GM13977 (cell line): ENCODE data around the gene C16orf96.

Experiments
- DNase-seq: peaks from one replicate; pipeline ENCODE4 v3.0.0; 2012; ENCODE audit warnings: low spot score
- in situ Hi-C: fragments of 300-500 bp; cut with MboI; formaldehyde crosslinking; loops from one replicate; pipeline ENCODE4 v1.12.0; 2022; ENCODE audit warnings: low sequenced_read_pairs, low pct_unique_long_range_greater_than_20kb, mixed read lengths, inconsistent platforms; ENCODE audit not compliant: unreplicated experiment
- TF ChIP-seq, protein P1 (sequence below): IDR thresholded peaks from 2 replicates; pipeline ENCODE4 v1.5.1; 2012; ENCODE audit warnings: mild to moderate bottlenecking, control low read depth; ENCODE audit not compliant: insufficient read depth; ENCODE audit errors: extremely low read depth, missing control alignments

C16orf96 gene

DNA sequence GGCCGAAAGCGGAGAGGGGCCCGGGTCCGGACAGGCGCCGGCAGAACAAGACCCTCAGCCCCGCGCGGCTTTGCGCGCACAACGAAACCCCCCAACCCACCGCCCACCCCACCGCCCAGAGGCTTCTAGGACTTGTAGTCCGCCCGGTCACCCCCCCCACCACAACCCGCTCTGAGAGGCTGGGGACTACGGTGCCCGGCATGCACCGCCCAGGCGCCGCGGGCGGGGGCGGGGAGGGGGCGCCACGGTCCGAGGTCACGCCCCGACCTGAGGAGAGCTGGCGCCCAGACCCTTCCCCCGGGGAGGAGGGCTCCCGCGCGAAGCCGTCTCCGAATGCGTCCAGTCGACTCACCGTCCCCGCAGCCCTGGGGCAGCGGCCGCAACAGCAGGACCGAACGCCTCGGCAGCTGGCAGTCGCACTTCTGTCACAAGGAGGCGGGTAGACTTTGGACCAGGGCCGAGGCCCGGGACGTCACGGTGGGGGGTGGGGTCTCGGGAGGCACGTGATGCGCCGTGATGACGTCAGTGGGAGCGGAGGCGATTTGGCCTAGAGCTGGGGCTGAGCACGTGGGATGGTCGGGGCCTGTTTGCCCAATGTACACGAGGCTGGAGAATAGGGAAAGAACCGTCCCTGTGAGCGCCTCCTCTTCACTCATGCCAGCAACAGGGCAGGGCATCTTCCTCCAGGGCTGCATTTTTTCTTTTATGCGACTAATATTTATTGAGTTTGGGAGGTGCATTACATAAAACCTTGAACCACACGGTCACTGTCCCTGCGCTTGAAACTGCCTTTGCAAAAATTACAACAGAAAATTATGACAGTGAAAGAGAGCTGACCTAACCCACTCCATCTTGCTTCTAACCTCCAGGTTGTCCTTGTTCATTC, 17.5 kb upstream of the C16orf96 start, which contains the start of gene CDIP1:
TSS of gene CDIP1 (minus strand) at position 424 of the 886 bp plus-strand sequence. CDS start 24,643 bp downstream, outside the sequence.
- DNase-seq = peak; percentile 95
- in situ Hi-C loops = no loop called here
- TF ChIP-seq, protein P1, sequence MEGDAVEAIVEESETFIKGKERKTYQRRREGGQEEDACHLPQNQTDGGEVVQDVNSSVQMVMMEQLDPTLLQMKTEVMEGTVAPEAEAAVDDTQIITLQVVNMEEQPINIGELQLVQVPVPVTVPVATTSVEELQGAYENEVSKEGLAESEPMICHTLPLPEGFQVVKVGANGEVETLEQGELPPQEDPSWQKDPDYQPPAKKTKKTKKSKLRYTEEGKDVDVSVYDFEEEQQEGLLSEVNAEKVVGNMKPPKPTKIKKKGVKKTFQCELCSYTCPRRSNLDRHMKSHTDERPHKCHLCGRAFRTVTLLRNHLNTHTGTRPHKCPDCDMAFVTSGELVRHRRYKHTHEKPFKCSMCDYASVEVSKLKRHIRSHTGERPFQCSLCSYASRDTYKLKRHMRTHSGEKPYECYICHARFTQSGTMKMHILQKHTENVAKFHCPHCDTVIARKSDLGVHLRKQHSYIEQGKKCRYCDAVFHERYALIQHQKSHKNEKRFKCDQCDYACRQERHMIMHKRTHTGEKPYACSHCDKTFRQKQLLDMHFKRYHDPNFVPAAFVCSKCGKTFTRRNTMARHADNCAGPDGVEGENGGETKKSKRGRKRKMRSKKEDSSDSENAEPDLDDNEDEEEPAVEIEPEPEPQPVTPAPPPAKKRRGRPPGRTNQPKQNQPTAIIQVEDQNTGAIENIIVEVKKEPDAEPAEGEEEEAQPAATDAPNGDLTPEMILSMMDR = no peak

DNA sequence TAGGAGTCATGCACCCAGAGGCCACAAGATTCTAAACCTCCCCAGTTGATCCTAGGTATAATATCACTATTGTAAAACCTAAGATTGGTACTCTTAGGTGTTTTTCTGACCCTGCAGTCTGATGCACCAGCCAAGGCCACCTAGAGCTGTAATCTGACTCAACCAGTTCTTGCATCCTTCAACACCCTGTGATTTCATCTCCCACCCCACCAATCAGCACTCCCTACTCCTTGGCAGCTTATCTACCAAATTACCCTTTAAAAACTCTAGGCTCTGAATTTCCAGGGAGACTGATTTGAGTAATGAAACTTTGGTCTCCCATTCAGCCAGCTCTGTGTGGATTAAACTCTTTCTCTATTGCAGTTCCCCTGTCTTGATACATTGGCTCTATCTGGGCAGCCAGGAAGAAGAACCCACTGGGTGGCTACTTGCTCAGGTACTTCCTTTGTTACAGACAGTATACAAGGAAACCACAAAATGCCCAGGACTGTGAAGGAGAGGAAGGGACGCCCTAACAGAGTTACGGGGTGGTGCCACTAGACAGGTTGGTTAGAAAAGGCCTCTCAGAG, 16.3 kb upstream of the C16orf96 start:
- in situ Hi-C loops = no loop called here
- no peak for DNase-seq
- TF ChIP-seq, protein P1 = no peak

- DNase-seq = no peak
- TF ChIP-seq, protein P1 = no peak
- in situ Hi-C loops = no loop called here
Observed at GRCh38 chr16:4544473-4544872, 11.7 kb upstream of the C16orf96 start.

- DNase-seq = no peak
- in situ Hi-C loops = no loop called here
Observed at GRCh38 chr16:4548124-4548523, 8.0 kb upstream of the C16orf96 start.

GRCh38 chr16:4550591-4550990, 5.5 kb upstream of the C16orf96 start:
- TF ChIP-seq, protein P1 = no peak
- no peak for DNase-seq
- in situ Hi-C loops = no loop called here

More at GRCh38 chr16:4548124-4548523, 8.0 kb upstream of the C16orf96 start:
- TF ChIP-seq, protein P1 = no peak

DNA sequence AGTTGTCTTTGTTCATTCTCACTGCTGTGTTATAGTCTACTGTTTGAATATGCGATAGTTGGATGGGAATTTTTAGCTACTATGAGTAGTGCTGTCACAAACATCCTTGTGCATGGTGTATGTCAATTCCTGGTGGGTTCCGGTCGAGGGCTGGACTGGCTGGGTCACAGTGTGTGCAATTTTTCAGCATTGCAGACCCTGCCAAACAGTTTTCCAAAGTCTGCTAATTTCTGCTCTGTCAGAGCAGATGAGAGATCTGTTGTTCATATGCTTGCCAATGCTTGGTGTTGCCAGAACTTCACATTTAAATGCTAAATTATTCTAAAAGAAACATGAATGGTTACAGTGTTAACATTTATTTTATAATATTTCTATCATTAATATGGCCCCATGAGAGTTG, 3.6 kb upstream of the C16orf96 start:
- in situ Hi-C loops = no loop called here
- TF ChIP-seq, protein P1 = no peak
- DNase-seq = no peak
